Activated CD4-positive, alpha-beta T cell treated with anti-CD3 and anti-CD28 coated beads, Interleukin-10, Interleukin-2, amounts not matched to agents 100 ng/mL and 50 ng/mL, durations not matched to agents 16 hours and 8 hours (primary cell): ENCODE measurements around the gene TMEM14A.
"Not testable (repeated sequence)": the region's sequence is repeated elsewhere in the genome, so short reads cannot be mapped to it uniquely, and the experiment has no call there.

Experiments
- DNase-seq: peaks from one replicate; pipeline ENCODE4 v3.0.0-alpha.2; 2020

TMEM14A gene

DNA sequence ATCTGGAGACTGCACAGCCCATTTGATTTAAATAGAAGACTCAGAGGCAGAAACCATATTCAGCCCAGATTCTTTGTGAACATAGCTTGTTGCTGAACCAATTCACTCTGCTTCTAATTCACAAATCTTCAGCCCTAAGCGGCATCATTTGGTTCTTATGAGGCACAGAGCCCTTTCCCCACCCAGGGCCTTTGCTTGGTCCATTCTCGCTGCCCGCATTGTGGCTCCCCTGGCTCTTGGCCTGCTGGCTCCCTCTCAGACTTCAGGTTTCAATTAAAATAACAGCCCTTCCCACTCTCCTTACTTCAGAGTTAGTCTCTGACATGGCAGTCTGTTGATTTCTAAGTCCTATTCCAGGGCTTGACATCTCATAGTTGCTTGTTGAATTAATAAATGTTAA, 9.4 kb upstream of the TMEM14A start:
- no peak for DNase-seq

DNA sequence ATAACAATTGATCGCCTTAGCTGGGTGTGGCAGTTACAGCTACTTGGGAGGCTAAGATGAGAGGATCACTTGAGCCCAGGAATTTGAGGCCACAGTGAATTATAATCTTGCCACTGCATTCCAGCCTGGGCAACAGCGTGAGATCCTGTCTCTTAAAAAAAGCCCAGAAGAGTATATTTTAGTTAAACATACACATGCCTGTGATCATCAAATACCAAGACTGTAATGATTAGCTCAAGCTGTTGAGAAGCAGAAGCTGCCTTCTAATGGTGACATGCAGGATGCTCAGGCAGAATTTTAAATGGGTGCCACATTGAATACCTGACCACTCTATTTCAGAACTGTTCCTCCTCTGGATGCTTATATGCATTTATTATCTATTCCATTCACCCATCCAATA, 8.9 kb upstream of the TMEM14A start:
- DNase-seq: no peak

DNA sequence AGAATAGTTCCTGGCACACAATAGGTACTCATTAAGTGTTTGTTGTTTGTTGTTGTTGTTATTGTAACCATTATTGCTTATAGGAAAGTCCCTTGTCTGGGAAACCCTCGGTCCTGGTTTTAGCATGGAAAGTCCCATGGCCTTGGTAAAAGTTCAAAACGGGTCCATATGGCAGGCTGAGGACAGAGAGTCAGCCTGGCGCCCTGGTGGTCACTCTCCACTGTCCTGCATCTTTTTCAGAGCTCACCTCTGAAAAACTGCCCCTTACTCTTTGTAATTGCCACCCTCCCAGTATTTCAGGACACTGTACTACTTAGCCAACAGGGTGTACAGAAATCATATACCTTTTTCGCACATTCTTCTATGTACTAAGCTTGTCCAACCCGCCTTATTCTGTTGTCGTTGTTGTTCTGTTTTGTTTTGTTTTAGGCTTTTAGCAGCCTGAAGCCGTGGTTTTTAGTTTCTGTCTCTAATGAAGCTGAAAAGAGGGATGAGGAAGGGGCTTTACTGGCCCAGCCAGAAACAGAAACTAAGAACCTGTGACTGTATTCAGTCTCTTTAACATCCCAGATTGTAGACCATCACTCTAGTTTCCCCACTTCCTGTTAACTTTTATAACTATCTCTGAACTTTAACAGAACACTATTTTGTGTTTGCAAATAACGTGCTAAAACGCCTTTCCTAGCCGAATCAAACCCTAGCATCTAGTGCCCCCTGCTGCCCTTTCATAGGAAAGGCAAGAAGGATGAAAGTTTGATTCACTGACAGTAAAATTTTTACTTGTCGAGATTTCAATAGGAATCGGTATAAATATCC, 7.6 kb upstream of the TMEM14A start:
- peak; percentile 71 for DNase-seq

DNA sequence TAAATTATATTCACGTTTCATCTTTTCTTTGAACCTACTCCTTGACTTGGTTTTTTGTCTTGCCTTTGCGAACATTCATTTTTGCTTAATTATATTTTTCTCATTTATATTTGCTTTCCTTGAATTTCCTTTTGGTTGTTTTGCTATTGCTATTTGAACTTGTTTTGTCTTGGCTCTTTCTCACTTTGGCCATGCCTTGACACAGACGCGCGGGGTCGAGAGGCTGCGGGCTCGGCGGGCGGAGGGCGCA, 7.1 kb upstream of the TMEM14A start:
- no peak for DNase-seq

DNA sequence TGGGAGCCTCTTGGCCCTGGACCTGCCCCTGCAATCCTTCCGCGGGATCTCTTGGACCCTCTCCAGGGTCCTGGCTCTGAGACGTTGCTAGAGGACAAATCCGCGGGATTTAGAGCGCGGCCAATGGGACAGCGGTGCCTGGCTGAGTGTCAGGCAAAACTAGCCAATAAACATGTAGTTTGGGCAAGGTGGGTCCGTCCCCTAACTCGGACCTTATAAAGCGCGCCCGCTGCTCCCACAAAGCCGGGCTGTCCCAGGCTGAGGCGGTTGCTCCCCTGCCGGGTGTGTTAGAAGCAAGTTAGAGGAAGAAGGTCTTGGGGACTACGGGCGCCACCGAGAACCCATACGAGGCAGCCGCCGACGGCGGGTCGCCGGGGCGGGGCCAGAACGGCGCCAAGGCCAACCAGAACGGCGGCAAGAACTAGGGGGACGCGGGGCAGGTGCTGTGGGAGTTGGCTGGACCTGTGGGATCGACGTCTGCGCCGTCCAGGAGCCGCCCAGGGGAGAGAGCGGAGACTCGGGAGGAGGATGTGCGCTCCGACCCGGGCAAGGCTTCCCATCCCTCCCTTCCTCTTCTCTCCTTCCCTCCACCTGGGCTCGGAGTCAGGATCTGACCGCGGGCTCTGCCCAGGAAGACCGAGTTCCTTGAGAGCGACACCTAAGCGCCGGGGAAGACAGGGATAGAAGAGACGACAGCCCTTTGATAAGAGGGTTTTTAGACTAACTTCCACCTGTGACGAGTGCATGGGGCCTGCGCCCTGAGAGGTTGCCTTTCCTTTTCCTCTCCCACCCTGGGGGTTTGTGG, 6.5 kb upstream of the TMEM14A start:
- DNase-seq: peak; percentile 92

DNA sequence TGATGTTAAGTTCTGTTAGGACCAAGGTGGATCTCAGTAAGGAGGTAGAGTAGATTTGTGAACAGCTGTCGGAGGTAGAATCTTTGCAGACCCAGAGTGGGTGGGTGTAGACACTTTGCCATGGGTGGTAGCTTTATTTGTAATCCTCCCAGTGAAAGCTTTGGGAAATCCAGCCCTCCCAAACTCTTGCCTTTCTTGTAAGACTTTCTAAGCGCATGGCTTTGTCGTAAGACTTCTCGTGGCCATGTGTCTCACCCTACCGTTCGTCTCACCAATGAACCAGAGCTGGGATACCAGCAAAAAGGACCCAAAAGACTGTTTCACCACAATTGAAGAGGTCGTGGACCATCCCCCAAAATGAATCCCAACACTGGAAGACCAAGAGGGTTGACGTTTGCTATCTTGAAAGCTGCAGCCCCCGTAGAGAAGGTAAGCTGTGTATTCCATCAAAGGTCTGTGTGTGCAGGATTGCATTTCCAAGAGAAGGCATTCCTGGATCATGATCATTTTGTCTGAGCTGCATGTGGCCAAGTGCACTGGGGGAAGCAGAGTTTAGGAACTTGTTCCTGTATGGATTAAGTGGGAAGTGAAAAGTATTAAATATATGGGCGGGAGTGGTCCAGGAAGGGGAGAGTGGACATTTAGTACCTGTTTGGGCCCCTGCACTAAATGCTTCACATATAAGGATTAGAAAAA, 5.8 kb upstream of the TMEM14A start:
- no peak for DNase-seq

DNA sequence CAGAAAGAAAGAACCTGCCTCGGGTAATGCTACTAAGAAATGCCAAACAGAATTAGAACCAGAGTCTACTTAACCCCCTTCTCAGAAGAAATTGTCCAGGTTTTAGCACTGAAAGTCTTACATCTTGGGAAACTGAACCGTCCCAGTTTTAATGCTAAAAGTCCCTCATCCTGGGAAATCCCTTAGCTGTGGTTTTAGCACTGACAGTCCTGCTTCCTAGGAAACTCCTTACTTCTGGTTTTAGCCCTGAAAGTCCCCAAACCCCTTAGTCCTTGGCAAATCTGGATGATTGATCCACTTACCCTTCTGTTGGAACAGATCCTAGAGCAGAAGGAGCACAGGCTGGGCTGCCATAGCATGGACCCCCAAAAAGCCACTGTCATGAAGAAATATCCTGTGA, 4.8 kb upstream of the TMEM14A start:
- no peak for DNase-seq

DNA sequence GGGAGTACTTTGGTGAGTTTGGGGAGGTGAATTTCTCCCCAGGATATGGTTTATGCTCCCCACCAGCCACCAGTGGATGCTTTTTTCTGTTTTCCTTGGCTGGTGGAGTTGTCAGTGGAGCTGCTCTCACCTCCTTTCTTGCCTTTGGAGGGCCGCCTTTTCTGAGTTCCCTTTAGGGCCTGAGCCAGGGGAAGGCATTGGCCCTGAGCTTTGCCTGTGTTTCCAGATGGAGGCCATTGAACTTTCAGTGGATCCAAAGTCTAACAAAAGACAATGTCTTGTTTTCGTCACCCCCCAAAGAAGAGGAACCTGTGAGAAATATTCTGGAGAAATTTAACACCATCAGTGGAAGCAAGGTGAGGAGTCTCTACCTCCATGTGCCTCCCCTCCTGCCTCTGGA, 4.4 kb upstream of the TMEM14A start:
- DNase-seq: no peak

DNA sequence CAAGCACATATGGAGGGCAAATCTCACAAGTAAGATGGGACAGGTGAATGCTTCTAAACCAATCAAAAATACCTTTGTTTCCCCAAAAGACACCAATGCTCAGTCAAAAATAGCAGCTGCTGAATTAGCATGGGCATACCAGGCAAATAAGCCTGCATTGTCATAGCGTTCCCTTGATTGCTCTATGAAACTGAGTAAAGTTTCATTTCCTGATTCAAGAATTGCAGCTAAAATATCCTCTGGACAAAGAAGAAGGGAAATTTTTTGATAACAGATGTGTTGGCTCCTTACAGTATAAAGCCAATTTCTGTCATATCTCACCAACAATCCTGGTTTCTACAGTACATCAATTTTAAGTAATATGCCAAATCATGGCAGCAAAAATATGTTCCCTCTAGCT, 3.3 kb upstream of the TMEM14A start:
- DNase-seq: peak; percentile 30

DNA sequence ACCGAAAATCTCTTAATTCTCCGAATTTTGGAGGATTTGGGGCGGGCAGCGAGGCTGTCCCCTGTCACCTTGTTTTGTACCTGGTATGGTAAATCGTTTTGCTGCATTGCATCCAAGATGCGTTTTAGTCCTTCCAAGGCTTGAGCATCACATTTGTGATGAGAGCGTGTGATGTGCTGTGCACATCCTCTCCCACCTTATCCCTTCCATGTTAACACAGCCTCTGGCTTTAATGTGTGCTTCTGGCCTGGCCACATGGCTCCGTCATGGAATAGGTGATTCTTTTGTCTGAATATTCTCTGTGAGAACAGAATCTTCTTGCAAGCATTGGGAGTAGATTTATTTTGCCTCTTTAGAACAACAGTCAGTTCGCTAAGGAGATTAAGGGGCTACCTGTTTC, 763 bp downstream of the TMEM14A start:
- no peak for DNase-seq

DNA sequence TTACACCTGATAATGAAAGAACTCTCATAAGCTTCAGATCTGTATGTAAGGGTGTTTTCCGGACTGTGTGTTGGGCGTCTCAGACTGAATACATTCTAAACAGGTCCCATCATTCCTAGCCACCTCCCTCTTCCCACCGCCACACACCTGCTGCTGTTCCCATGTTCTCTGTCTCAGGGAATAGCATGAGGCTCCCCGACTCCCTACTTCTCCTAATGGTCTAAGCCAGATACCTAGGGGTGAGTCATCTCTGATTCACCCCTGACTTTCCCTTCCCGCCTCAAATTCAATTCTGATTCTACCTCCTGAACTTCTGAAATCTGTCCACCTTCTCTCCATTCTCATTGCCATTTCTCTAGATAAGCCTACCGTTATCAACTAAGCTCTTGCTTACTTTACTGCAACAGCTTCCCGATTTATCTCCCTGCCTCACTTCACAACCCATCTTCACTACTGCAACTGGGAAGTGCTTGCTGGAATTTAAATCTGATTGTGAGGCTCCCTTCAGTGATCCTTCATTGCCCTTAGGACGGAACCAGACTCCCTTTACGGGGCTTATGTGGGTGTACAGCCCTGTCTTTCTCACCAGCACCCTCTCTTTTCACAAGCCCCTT, 1.6 kb downstream of the TMEM14A start:
- no peak for DNase-seq

DNA sequence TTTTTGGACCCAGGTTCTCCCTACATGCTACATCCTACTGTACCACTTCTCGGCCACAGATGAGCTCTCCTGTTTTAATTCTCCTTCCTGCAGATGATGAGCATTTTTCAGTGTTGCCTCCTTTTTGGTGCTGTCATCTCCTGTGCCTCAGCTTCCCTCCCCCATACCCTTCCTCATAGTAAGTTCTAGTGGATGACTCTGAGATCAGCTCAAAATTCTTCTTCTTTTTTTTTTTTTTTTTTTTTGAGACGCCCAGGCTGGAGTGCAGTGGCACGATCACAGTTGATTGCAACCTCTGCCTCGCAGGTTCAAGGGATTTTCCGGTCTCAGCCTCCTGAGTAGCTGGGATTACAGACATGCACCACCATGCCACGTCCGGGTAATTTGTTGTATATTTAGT, 3.8 kb downstream of the TMEM14A start:
- DNase-seq: no peak

DNA sequence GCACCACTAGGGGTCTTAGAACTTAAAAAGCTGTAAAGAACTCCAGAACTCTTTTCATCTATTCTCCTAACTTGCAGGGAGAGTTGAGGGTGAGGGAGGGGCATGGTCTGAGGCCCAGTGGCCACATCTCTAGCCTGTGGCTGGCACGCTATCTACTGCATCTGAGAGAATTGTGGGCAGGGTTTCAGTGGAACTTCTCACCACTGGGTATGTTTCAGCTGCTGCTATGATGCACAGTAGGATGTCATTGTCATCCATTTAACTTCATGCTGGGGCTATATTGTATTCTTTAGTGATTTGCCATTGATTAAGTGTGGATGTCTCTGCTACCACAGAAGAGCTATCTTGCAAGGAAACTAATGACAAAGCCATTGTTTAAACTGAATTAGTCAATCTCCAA, 4.5 kb downstream of the TMEM14A start:
- DNase-seq: peak; percentile 16

DNA sequence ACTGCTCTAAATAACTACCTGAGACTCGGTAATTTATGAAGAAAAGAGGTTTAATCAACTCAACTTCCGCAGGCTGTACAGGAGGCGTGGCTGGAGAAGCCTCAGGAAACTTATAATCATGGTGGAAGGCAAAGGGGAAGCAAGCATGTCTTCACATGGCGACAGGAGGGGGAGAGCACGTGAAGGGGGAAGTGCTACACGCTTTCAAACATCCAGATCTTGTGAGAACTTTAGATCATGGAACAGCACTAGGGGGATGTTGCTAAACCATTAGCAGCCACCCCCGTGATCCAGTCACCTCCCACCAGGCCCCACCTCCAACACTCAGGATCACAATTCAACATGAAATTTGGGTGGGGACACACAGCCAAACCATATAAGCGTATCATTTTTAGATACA, 5.7 kb downstream of the TMEM14A start:
- DNase-seq: not testable (repeated sequence)

DNA sequence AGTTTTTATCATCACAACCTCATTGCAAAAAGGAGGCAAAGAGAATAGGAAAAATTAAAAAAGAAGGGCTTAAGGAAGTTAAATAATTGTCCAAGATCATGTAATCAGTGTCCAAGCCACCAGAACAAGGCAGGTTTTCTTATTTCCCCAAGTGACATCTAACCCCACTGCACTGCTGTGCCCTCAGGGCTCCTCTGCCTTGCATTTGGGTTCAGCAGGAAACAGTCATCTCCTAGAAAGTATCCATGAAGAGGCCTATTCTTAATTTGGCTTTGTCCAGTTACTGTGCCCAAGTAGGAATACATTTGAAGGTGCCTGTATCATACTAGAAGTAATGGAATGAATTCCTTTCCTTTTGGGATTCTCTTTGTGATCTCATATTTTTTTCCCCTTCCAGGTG, 10.5 kb downstream of the TMEM14A start:
- DNase-seq: no peak

DNA sequence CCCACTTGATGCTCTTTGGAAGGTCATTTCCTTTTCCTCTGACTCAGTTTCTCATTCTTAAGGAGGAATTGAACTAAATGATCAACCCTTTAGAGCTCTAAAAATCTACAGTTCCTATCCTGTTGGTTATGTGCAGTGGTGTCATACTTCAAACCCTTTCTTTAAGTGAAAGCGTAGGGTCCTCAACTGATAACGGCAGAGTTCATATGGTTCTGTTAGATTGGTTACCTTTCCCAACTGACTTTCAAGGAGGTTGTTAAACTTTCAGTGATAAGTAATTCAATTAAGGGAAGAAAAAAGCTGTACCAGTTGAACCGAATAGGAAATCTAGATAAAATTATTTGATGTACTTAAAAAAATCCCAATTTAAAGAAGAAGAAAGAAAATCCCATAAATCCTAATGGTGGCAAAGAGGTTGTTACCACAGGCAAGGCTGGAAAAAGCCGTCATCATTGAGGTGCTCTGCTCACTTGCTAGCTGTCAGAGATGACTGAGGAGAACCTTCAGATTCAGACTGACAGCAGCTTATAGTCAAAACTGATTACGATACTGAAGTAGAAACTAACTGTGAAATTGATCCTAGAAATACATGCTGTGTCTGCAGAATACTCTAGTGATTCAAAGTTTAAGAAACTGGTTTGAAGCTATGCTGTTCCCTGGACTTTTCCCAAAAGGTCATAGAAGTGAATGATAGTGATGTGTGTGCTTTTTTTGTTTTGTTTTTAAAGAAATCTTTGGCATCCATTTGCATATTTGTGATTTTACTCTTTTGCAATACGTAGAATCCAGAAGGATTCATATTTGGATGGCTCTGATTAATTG, 16.2 kb downstream of the TMEM14A start:
- no peak for DNase-seq

DNA sequence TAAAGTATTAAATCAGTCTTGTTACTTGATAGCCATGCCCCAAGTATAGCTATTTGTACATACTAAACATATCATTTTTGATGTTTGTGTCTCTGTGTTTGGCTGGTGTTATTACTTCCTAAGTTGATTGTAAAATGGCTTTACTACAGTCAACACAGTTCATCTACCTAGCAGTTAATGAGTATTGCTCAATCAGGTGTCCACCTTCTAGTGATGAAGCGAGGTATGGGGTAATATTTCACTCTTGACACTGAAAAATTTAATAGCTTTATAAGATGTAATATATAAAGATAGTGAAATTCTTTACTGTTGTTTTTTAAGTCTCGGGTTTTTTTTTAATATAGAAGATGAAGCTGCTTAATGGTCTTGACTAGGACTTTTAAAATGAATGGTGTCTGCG, 18.9 kb downstream of the TMEM14A start:
- DNase-seq: no peak

DNA sequence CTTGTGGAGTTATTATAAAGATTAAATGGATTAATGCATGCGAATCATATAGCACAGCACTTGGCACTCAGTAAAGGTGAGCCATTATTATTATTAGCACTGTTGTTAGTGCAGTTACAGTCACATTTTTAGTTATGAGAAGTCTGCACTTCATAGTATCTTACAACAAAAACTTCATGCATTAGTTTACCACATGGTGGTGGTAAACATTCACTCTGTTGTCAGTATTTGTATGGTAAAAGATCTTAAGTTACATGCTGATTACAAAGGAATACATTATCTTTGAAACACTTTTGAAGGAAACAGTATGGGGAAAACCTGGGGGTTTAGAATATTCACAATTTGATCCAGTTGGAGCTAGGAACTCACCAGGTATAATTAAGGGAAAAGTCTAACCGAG, 20.8 kb downstream of the TMEM14A start:
- DNase-seq: no peak

DNA sequence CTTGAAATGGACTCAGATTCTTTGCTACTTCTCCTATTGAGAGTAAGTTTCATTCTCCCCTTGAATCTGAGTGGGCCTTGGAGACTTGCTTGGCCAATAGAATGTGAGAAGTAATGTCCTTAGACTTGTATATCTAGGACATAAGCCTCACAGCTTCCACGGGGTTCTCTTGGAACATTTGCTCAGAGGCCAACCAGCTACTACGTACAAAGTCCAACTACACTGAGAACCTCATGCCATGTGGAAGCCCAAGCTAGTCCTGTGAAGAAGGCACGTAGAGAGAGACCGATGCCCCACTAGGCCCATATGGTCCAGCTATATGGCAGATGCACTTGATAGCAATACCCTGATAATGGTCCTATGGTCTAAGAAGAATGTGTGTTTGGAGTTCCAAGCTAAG, 22.9 kb downstream of the TMEM14A start:
- DNase-seq: no peak

DNA sequence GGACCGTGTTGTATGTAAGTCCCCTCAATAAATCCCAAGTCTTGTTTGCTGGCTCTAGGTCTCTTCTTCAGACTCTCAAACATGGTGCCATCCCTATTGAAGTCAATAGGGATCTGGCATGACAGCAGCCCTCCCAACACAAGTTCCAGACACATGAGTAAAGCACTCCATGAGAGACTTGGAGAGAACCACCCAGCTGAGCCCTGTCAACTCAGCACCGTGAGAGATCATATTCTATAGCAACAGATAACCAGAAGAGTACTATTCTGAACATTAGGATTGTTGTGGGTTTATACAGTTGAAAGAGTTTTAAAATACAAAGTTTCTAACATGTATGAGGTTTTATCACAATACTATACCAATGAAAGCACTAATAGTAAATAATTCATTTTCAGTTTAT, 23.5 kb downstream of the TMEM14A start:
- no peak for DNase-seq

DNA sequence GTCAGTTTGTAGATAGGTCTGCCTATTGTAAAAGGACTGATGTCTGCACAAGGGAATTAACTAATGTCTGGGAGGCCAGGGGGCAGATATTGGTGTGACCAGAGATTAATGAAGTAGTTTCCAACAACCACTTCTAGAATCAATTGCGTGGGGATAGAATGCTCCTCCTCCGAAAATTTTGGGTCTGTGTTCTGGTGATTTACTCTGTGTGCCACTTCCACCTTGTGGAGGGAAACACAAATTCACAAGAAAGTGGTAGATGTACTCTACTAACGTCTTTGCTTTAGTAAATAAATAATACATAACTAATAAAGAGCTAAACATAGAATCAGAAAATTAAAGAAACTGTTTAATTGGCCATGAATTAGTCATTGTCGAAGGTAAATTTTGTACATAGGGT, 25.5 kb downstream of the TMEM14A start:
- DNase-seq: no peak

DNA sequence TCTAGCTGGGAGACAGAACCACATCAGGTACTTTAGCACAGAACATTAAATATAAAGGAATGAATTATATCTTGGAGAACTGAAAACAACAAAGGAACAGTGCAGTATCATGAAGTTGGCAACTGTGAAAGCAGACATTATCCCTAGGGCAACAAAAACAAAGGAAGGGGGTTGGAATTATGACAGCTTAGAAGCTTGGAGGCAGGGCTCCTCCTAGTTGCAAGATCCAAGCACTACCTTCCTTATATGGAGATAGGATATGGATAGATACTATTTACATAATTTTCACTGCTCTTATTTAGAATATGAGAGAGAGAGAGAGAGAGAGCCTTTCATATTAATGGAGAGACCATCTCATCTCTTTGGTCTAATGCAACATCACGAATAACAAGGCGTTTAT, 27.0 kb downstream of the TMEM14A start:
- no peak for DNase-seq

DNA sequence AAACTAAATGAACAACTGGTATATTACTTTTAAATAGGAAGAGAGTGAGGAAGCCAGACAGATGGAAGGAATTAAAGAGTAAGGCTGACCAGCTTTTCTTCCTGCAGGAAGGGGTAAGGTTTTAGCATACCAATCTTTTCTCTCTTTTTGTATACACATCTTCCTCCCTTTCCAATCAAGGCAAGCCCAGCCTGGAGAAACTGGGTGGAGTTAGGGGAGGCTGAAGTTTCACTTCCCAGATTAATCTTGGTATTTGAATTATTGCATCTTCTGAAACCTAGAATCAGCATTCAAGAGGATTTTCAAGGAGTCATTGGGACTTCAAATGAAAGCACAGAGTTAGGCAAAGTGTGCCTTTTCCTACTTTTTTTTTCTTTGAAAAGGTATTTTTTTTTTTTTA, 33.1 kb downstream of the TMEM14A start:
- DNase-seq: no peak
